ENCODE measurements around the gene CNTNAP1. TPM values are rescaled to one million over a fixed set of nuclear protein-coding genes. Genes with fewer than 3 reads are reported as not detected.

Gene CNTNAP1
- total and polyA plus RNA-seq, 5 donors from 2014 or later: 0.94 to 54.9 (median 1.7) TPM

- DNase-seq (no peak), ATAC-seq (ENCODE audit: low read depth in 2 of 2) (no peak)
- Histone ChIP-seq H3K27me3 (ENCODE audit: control insufficient read depth, insufficient read depth, low read length) (no peaks in the 10 kb centered on the region), H3K4me1 (ENCODE audit: control insufficient read depth, insufficient read depth, low read length, poor library complexity, severe bottlenecking) (no peaks in the 10 kb centered on the region), H3K9me3 (ENCODE audit: control insufficient read depth in 2 of 2, low read length in 2 of 2) (no peaks in the 10 kb centered on the region), H3K4me3 (ENCODE audit: low read depth, low read length) (no peak overlapping the region), H3K36me3 (ENCODE audit: control insufficient read depth, insufficient read depth, low read length) (peaks cover 13% of the 10 kb centered on the region), H3K27ac (ENCODE audit: insufficient read depth, low read length, poor library complexity, severe bottlenecking) (no peak overlapping the region)
- Mint-ChIP-seq H3K9me3 (no peaks in the 10 kb centered on the region), H3K27me3 (no peaks in the 10 kb centered on the region), H3K36me3 (peaks cover 7% of the 10 kb centered on the region), H3K4me1 (peaks cover 0 to 7% (median 2%) of the 10 kb centered on the region in 4 donors), H3K4me3 (no peak overlapping the region), H3K27ac (peak overlapping the region in 1 of 3 donors; percentile 51)
These were observed 10.2 kb downstream of the CNTNAP1 start for GRCh38 chr17:42692489-42692888.

- H3K27ac Mint-ChIP-seq: no peak overlapping the region
- Histone ChIP-seq H3K36me3 (ENCODE audit: control insufficient read depth, insufficient read depth, low read length) (peaks cover 23% of the 10 kb centered on the region), H3K4me1 (ENCODE audit: control insufficient read depth, insufficient read depth, low read length, poor library complexity, severe bottlenecking) (no peaks in the 10 kb centered on the region), H3K27me3 (ENCODE audit: control insufficient read depth, insufficient read depth, low read length) (no peaks in the 10 kb centered on the region), H3K27ac (ENCODE audit: insufficient read depth, low read length, poor library complexity, severe bottlenecking) (no peak overlapping the region), H3K4me3 (ENCODE audit: low read depth, low read length) (no peak overlapping the region), H3K9me3 (ENCODE audit: control insufficient read depth in 2 of 2, low read length in 2 of 2) (no peaks in the 10 kb centered on the region)
- no peaks in the 10 kb centered on the region for H3K9me3 Mint-ChIP-seq
- peaks cover 0 to 3% (median 1%) of the 10 kb centered on the region in 4 donors for H3K4me1 Mint-ChIP-seq
- no peaks in the 10 kb centered on the region for H3K27me3 Mint-ChIP-seq
- ATAC-seq (ENCODE audit: low read depth in 2 of 2): no peak
- H3K4me3 Mint-ChIP-seq: no peak overlapping the region
- no peak for DNase-seq
- H3K36me3 Mint-ChIP-seq: peaks cover 18% of the 10 kb centered on the region
These were observed 12.2 kb downstream of the CNTNAP1 start for GRCh38 chr17:42694524-42694923.

GRCh38 chr17:42695500-42695899 is 13.2 kb downstream of the CNTNAP1 start:
- no peaks in the 10 kb centered on the region for H3K27me3 Mint-ChIP-seq
- H3K9me3 ChIP-seq (ENCODE audit: control insufficient read depth in 2 of 2, low read length in 2 of 2): no peaks in the 10 kb centered on the region
- peaks cover 19% of the 10 kb centered on the region for H3K36me3 Mint-ChIP-seq
- H3K4me3 ChIP-seq (ENCODE audit: low read depth, low read length): no peak overlapping the region
- no peak overlapping the region for H3K27ac ChIP-seq (ENCODE audit: insufficient read depth, low read length, poor library complexity, severe bottlenecking)
- H3K4me3 Mint-ChIP-seq: no peak overlapping the region
- no peaks in the 10 kb centered on the region for H3K27me3 ChIP-seq (ENCODE audit: control insufficient read depth, insufficient read depth, low read length)
- peaks cover 31% of the 10 kb centered on the region for H3K36me3 ChIP-seq (ENCODE audit: control insufficient read depth, insufficient read depth, low read length)
- H3K9me3 Mint-ChIP-seq: no peaks in the 10 kb centered on the region
- no peak for ATAC-seq (ENCODE audit: low read depth in 2 of 2)
- H3K4me1 ChIP-seq (ENCODE audit: control insufficient read depth, insufficient read depth, low read length, poor library complexity, severe bottlenecking): no peaks in the 10 kb centered on the region
- DNase-seq: no peak
- no peak overlapping the region for H3K27ac Mint-ChIP-seq
- peaks cover 0 to 3% (median 1%) of the 10 kb centered on the region in 4 donors for H3K4me1 Mint-ChIP-seq

DNA sequence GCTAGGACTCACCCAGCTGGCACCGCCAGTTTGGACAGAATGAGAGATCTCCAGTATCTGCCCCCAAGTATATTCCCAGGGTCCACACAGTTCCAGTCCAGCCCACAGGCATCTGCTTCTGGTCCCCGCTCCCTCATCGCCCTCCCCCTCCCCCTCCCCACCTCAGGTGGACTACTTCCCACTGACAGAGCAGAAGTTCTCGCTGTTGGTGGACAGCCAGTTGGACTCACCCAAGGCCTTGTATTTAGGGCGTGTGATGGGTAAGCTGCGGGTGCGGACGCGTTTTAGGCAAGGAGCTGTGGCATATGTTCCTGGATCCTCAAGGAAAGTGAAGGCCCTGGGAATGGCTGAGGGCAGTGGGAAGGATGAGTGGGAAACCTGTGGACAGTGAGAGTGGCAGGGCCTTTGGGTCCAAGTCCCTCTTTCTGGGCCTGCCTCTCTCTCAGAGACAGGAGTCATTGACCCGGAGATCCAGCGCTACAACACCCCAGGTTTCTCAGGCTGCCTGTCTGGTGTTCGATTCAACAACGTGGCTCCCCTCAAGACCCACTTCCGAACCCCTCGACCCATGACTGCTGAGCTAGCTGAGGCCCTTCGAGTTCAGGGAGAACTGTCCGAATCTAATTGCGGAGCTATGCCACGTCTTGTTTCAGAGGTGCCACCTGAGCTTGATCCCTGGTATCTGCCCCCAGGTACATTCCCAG is 14.9 kb downstream of the CNTNAP1 start:
- no peaks in the 10 kb centered on the region for H3K4me1 ChIP-seq (ENCODE audit: control insufficient read depth, insufficient read depth, low read length, poor library complexity, severe bottlenecking)
- Mint-ChIP-seq H3K9me3 (no peaks in the 10 kb centered on the region), H3K27me3 (no peaks in the 10 kb centered on the region), H3K36me3 (peaks cover 28% of the 10 kb centered on the region), H3K4me1 (peaks cover 0 to 5% (median 2%) of the 10 kb centered on the region in 4 donors), H3K27ac (no peak overlapping the region), H3K4me3 (no peak overlapping the region)
- no peaks in the 10 kb centered on the region for H3K9me3 ChIP-seq (ENCODE audit: control insufficient read depth in 2 of 2, low read length in 2 of 2)
- ATAC-seq (ENCODE audit: low read depth in 2 of 2) (no peak), DNase-seq (no peak)
- H3K4me3 ChIP-seq (ENCODE audit: low read depth, low read length): no peak overlapping the region
- H3K36me3 ChIP-seq (ENCODE audit: control insufficient read depth, insufficient read depth, low read length): peaks cover 45% of the 10 kb centered on the region
- H3K27me3 ChIP-seq (ENCODE audit: control insufficient read depth, insufficient read depth, low read length): no peaks in the 10 kb centered on the region
- H3K27ac ChIP-seq (ENCODE audit: insufficient read depth, low read length, poor library complexity, severe bottlenecking): no peak overlapping the region

DNA sequence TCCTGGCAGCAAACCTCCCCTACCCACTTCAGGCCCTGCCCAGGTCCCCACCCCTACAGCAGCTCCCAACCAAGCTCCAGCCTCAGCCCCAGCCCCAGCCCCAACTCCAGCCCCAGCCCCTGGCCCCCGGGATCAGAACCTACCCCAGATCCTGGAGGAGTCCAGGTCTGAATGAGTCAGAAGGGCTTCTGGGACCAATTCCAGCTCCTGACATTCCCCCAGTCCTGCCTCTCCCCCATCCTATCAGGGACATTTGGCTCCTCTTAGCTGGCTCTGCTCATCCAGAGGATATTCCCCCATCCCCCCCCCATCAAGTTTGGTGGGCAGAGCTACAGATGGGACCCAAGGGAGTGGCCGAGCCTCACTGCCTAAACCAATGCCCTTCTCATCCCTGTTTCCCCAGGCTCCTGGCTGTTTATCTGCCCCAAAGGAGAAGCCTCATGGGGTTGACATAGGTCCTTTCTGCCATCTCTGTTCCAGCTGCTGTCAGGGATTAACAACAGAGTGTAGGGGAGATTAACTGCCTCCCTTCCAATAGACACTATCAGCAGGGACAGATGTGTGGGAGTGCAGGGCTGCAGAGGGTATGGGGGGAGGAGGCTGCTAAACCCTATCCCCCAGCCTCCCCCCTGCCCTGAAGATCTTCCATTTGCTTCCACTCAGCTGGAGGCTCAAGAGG is 16.5 kb downstream of the CNTNAP1 start:
- Histone ChIP-seq H3K9me3 (ENCODE audit: control insufficient read depth in 2 of 2, low read length in 2 of 2) (no peaks in the 10 kb centered on the region), H3K27me3 (ENCODE audit: control insufficient read depth, insufficient read depth, low read length) (no peaks in the 10 kb centered on the region), H3K27ac (ENCODE audit: insufficient read depth, low read length, poor library complexity, severe bottlenecking) (no peak overlapping the region), H3K4me3 (ENCODE audit: low read depth, low read length) (no peak overlapping the region), H3K4me1 (ENCODE audit: control insufficient read depth, insufficient read depth, low read length, poor library complexity, severe bottlenecking) (peaks cover 5% of the 10 kb centered on the region), H3K36me3 (ENCODE audit: control insufficient read depth, insufficient read depth, low read length) (peaks cover 60% of the 10 kb centered on the region)
- Mint-ChIP-seq H3K36me3 (peaks cover 40% of the 10 kb centered on the region), H3K4me1 (peaks cover 0 to 10% (median 5%) of the 10 kb centered on the region in 4 donors), H3K27me3 (no peaks in the 10 kb centered on the region), H3K27ac (peak overlapping the region in 2 of 3 donors; percentile 56 to 59), H3K4me3 (no peak overlapping the region), H3K9me3 (no peaks in the 10 kb centered on the region)
- DNase-seq (no peak), ATAC-seq (ENCODE audit: low read depth in 2 of 2) (no peak)

DNA sequence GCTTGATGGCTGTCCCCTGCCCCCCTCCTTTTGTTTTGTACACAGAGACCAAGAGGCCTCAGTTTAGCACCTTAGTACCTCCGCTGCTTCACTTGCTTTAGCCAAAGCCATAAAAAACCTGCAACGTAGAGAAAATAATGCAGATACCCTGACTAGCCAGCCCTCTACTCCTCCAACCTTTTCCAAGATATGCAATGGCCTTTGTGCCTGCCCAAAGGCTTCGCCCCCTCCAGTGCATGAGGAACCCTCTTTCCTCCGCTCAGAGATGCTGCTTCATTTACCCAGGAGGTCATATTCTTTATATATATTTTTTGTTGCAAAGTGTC is 17.0 kb downstream of the CNTNAP1 start:
- peaks cover 63% of the 10 kb centered on the region for H3K36me3 ChIP-seq (ENCODE audit: control insufficient read depth, insufficient read depth, low read length)
- Mint-ChIP-seq H3K27ac (peak overlapping the region in 1 of 3 donors; percentile 59), H3K36me3 (peaks cover 44% of the 10 kb centered on the region)

GRCh38 chr17:42700586-42701289 is 18.4 kb downstream of the CNTNAP1 start:
- Mint-ChIP-seq H3K4me1 (peaks cover 0 to 29% (median 17%) of the 10 kb centered on the region in 4 donors), H3K36me3 (peaks cover 54% of the 10 kb centered on the region), H3K27me3 (no peaks in the 10 kb centered on the region), H3K4me3 (no peak overlapping the region), H3K9me3 (no peaks in the 10 kb centered on the region), H3K27ac (peak overlapping the region in 1 of 3 donors; percentile 29)
- no peak overlapping the region for H3K27ac ChIP-seq (ENCODE audit: insufficient read depth, low read length, poor library complexity, severe bottlenecking)
- H3K27me3 ChIP-seq (ENCODE audit: control insufficient read depth, insufficient read depth, low read length): no peaks in the 10 kb centered on the region
- H3K4me3 ChIP-seq (ENCODE audit: low read depth, low read length): no peak overlapping the region
- DNase-seq: no peak
- H3K9me3 ChIP-seq (ENCODE audit: control insufficient read depth in 2 of 2, low read length in 2 of 2): no peaks in the 10 kb centered on the region
- H3K4me1 ChIP-seq (ENCODE audit: control insufficient read depth, insufficient read depth, low read length, poor library complexity, severe bottlenecking): peaks cover 23% of the 10 kb centered on the region
- no peak for ATAC-seq (ENCODE audit: low read depth in 2 of 2)
- H3K36me3 ChIP-seq (ENCODE audit: control insufficient read depth, insufficient read depth, low read length): peaks cover 70% of the 10 kb centered on the region

More for the DNA sequence above, 17.0 kb downstream of the CNTNAP1 start:
- H3K27ac ChIP-seq (ENCODE audit: insufficient read depth, low read length, poor library complexity, severe bottlenecking): no peak overlapping the region
- no peak for DNase-seq
- H3K4me1 ChIP-seq (ENCODE audit: control insufficient read depth, insufficient read depth, low read length, poor library complexity, severe bottlenecking): peaks cover 10% of the 10 kb centered on the region
- no peaks in the 10 kb centered on the region for H3K27me3 ChIP-seq (ENCODE audit: control insufficient read depth, insufficient read depth, low read length)
- ATAC-seq (ENCODE audit: low read depth in 2 of 2): no peak
- peaks cover 0 to 16% (median 7%) of the 10 kb centered on the region in 4 donors for H3K4me1 Mint-ChIP-seq
- H3K9me3 ChIP-seq (ENCODE audit: control insufficient read depth in 2 of 2, low read length in 2 of 2): no peaks in the 10 kb centered on the region
- H3K9me3 Mint-ChIP-seq: no peaks in the 10 kb centered on the region
- no peak overlapping the region for H3K4me3 ChIP-seq (ENCODE audit: low read depth, low read length)
- H3K4me3 Mint-ChIP-seq: no peak overlapping the region
- no peaks in the 10 kb centered on the region for H3K27me3 Mint-ChIP-seq

Measured in CD4-positive, CD25-positive, alpha-beta regulatory T cell (primary cell).